ENCODE results near the gene ALCAM.

Gene ALCAM

GRCh38 chr3:105367406-105368213 lies 901 bp downstream of the ALCAM start:
- peak overlapping the region; percentile 64 for H3K27ac ChIP-seq (ENCODE audit: insufficient read depth, low read depth, low read length, poor library complexity, severe bottlenecking)
- 0% methylated on average over 37 of the region's 37 CpGs for WGBS, 2 experiments
- peak overlapping the region; percentile 70 for H3K4me3 ChIP-seq (ENCODE audit: insufficient read depth, low read depth, low read length)
- no peaks in the 10 kb centered on the region for H3K4me1 ChIP-seq (ENCODE audit: control insufficient read depth, insufficient read depth, low read length)
- H3K36me3 ChIP-seq (ENCODE audit: control insufficient read depth, insufficient read depth, low read length), result no peaks in the 10 kb centered on the region
- no peaks in the 10 kb centered on the region for H3K27me3 ChIP-seq (ENCODE audit: control insufficient read depth, insufficient read depth, low read length, poor library complexity, severe bottlenecking)
- H3K9me3 ChIP-seq (ENCODE audit: control insufficient read depth, low read length), result no peaks in the 10 kb centered on the region

- H3K27me3 ChIP-seq (ENCODE audit: control insufficient read depth, insufficient read depth, low read length, poor library complexity, severe bottlenecking), result no peaks in the 10 kb centered on the region
- H3K27ac ChIP-seq (ENCODE audit: insufficient read depth, low read depth, low read length, poor library complexity, severe bottlenecking), result peak overlapping the region; percentile 64
- H3K36me3 ChIP-seq (ENCODE audit: control insufficient read depth, insufficient read depth, low read length), result no peaks in the 10 kb centered on the region
- H3K4me1 ChIP-seq (ENCODE audit: control insufficient read depth, insufficient read depth, low read length), result no peaks in the 10 kb centered on the region
- H3K4me3 ChIP-seq (ENCODE audit: insufficient read depth, low read depth, low read length), result peak overlapping the region; percentile 70
- no peaks in the 10 kb centered on the region for H3K9me3 ChIP-seq (ENCODE audit: control insufficient read depth, low read length)
- WGBS, 2 experiments, result 1% methylated on average over 43 to 45 of the region's 45 CpGs
Observed at GRCh38 chr3:105368566-105369499, 2.1 kb downstream of the ALCAM start.

GRCh38 chr3:105369500-105370371 lies 3.0 kb downstream of the ALCAM start:
- no peaks in the 10 kb centered on the region for H3K9me3 ChIP-seq (ENCODE audit: control insufficient read depth, low read length)
- no peaks in the 10 kb centered on the region for H3K27me3 ChIP-seq (ENCODE audit: control insufficient read depth, insufficient read depth, low read length, poor library complexity, severe bottlenecking)
- peak overlapping the region; percentile 70 for H3K4me3 ChIP-seq (ENCODE audit: insufficient read depth, low read depth, low read length)
- H3K36me3 ChIP-seq (ENCODE audit: control insufficient read depth, insufficient read depth, low read length), result no peaks in the 10 kb centered on the region
- no peak overlapping the region for H3K27ac ChIP-seq (ENCODE audit: insufficient read depth, low read depth, low read length, poor library complexity, severe bottlenecking)
- H3K4me1 ChIP-seq (ENCODE audit: control insufficient read depth, insufficient read depth, low read length), result no peaks in the 10 kb centered on the region
- 1 to 2% methylated on average over 22 of the region's 22 CpGs for WGBS, 2 experiments

- Histone ChIP-seq H3K27ac (ENCODE audit: insufficient read depth, low read depth, low read length, poor library complexity, severe bottlenecking) (no peak overlapping the region), H3K4me1 (ENCODE audit: control insufficient read depth, insufficient read depth, low read length) (no peaks in the 10 kb centered on the region), H3K9me3 (ENCODE audit: control insufficient read depth, low read length) (no peaks in the 10 kb centered on the region), H3K4me3 (ENCODE audit: insufficient read depth, low read depth, low read length) (no peak overlapping the region), H3K36me3 (ENCODE audit: control insufficient read depth, insufficient read depth, low read length) (no peaks in the 10 kb centered on the region), H3K27me3 (ENCODE audit: control insufficient read depth, insufficient read depth, low read length, poor library complexity, severe bottlenecking) (no peaks in the 10 kb centered on the region)
Observed at GRCh38 chr3:105373383-105373782, 6.7 kb downstream of the ALCAM start.

GRCh38 chr3:105375750-105376511 lies 9.2 kb downstream of the ALCAM start:
- Histone ChIP-seq H3K4me3 (ENCODE audit: insufficient read depth, low read depth, low read length) (no peak overlapping the region), H3K4me1 (ENCODE audit: control insufficient read depth, insufficient read depth, low read length) (no peaks in the 10 kb centered on the region), H3K27me3 (ENCODE audit: control insufficient read depth, insufficient read depth, low read length, poor library complexity, severe bottlenecking) (no peaks in the 10 kb centered on the region), H3K9me3 (ENCODE audit: control insufficient read depth, low read length) (no peaks in the 10 kb centered on the region), H3K27ac (ENCODE audit: insufficient read depth, low read depth, low read length, poor library complexity, severe bottlenecking) (no peak overlapping the region), H3K36me3 (ENCODE audit: control insufficient read depth, insufficient read depth, low read length) (no peaks in the 10 kb centered on the region)
- 94 to 96% methylated on average over 8 of the region's 8 CpGs for WGBS, 2 experiments

- Histone ChIP-seq H3K36me3 (ENCODE audit: control insufficient read depth, insufficient read depth, low read length) (no peaks in the 10 kb centered on the region), H3K9me3 (ENCODE audit: control insufficient read depth, low read length) (no peaks in the 10 kb centered on the region), H3K4me1 (ENCODE audit: control insufficient read depth, insufficient read depth, low read length) (no peaks in the 10 kb centered on the region), H3K27ac (ENCODE audit: insufficient read depth, low read depth, low read length, poor library complexity, severe bottlenecking) (no peak overlapping the region), H3K27me3 (ENCODE audit: control insufficient read depth, insufficient read depth, low read length, poor library complexity, severe bottlenecking) (no peaks in the 10 kb centered on the region), H3K4me3 (ENCODE audit: insufficient read depth, low read depth, low read length) (no peak overlapping the region)
- 83 to 100% methylated on average over 1 of the region's 2 CpGs for WGBS, 2 experiments
Observed at GRCh38 chr3:105377716-105378115, 11.0 kb downstream of the ALCAM start.

- no peak overlapping the region for H3K27ac ChIP-seq (ENCODE audit: insufficient read depth, low read depth, low read length, poor library complexity, severe bottlenecking)
- WGBS, 2 experiments, result 100% methylated on average over 2 of the region's 2 CpGs; no CpG with 5 or more reads in 1 of the 2 experiments
- no peaks in the 10 kb centered on the region for H3K9me3 ChIP-seq (ENCODE audit: control insufficient read depth, low read length)
- no peaks in the 10 kb centered on the region for H3K27me3 ChIP-seq (ENCODE audit: control insufficient read depth, insufficient read depth, low read length, poor library complexity, severe bottlenecking)
- no peaks in the 10 kb centered on the region for H3K36me3 ChIP-seq (ENCODE audit: control insufficient read depth, insufficient read depth, low read length)
- H3K4me1 ChIP-seq (ENCODE audit: control insufficient read depth, insufficient read depth, low read length), result no peaks in the 10 kb centered on the region
- no peak overlapping the region for H3K4me3 ChIP-seq (ENCODE audit: insufficient read depth, low read depth, low read length)
Observed at GRCh38 chr3:105385179-105385578, 18.5 kb downstream of the ALCAM start.

- Histone ChIP-seq H3K9me3 (ENCODE audit: control insufficient read depth, low read length) (no peaks in the 10 kb centered on the region), H3K27ac (ENCODE audit: insufficient read depth, low read depth, low read length, poor library complexity, severe bottlenecking) (no peak overlapping the region), H3K4me3 (ENCODE audit: insufficient read depth, low read depth, low read length) (no peak overlapping the region)
Observed at GRCh38 chr3:105385819-105386508, 19.3 kb downstream of the ALCAM start.

GRCh38 chr3:105387122-105387751 lies 20.5 kb downstream of the ALCAM start:
- H3K9me3 ChIP-seq (ENCODE audit: control insufficient read depth, low read length), result no peaks in the 10 kb centered on the region
- H3K27ac ChIP-seq (ENCODE audit: insufficient read depth, low read depth, low read length, poor library complexity, severe bottlenecking), result no peak overlapping the region
- H3K4me3 ChIP-seq (ENCODE audit: insufficient read depth, low read depth, low read length), result no peak overlapping the region
- H3K27me3 ChIP-seq (ENCODE audit: control insufficient read depth, insufficient read depth, low read length, poor library complexity, severe bottlenecking), result no peaks in the 10 kb centered on the region
- 92 to 96% methylated on average over 5 of the region's 5 CpGs for WGBS, 2 experiments
- no peaks in the 10 kb centered on the region for H3K36me3 ChIP-seq (ENCODE audit: control insufficient read depth, insufficient read depth, low read length)
- no peaks in the 10 kb centered on the region for H3K4me1 ChIP-seq (ENCODE audit: control insufficient read depth, insufficient read depth, low read length)

More at GRCh38 chr3:105385819-105386508, 19.3 kb downstream of the ALCAM start:
- no peaks in the 10 kb centered on the region for H3K4me1 ChIP-seq (ENCODE audit: control insufficient read depth, insufficient read depth, low read length)
- H3K36me3 ChIP-seq (ENCODE audit: control insufficient read depth, insufficient read depth, low read length), result no peaks in the 10 kb centered on the region
- H3K27me3 ChIP-seq (ENCODE audit: control insufficient read depth, insufficient read depth, low read length, poor library complexity, severe bottlenecking), result no peaks in the 10 kb centered on the region
